GM12878 (cell line): Measurements from ENCODE around the gene TNRC6C. TPM values are rescaled to one million over a fixed set of nuclear protein-coding genes. Genes with fewer than 3 reads are reported as not detected.

ENCODE experiments used
- ATAC-seq: fragments of 200-7000 bp; cut with Tn5 transposase; 3 replicates; pipeline ENCODE4 v1.9.1; 2020; ENCODE audit warnings: mild to moderate bottlenecking, moderate library complexity
- BruUV-seq: library from RNA; stranded (reverse); fragments of 400-500 nt; replicated peaks from 2 replicates; lab custom pipeline; 2021; lab: Mats Ljungman, UMichigan
- CTCF ChIA-PET: fragments of 300-600 bp; sonication (Branson Sonifier 250); formaldehyde crosslinking; extraction: SDS; loops from one replicate; lab custom pipeline; 2021; ENCODE audit warnings: inconsistent platforms; lab: Yijun Ruan, JAX
- POLR2A ChIA-PET: fragments of 350-600 bp; formaldehyde crosslinking; extraction: SDS; loops from one replicate; lab custom pipeline; 2021; ENCODE audit warnings: inconsistent platforms; lab: Charles Lee
- RAD21 ChIA-PET: fragments of 300-600 bp; sonication (Branson Sonifier 250); formaldehyde crosslinking; loops from one replicate; lab custom pipeline; 2023; ENCODE audit warnings: antibody characterized with exemption; ENCODE audit not compliant: unreplicated experiment; lab: Charles Lee
- SMC1A ChIA-PET: fragments of 300-600 bp; sonication (Branson Sonifier 250); formaldehyde crosslinking; loops from one replicate; lab custom pipeline; 2023; ENCODE audit not compliant: unreplicated experiment, uncharacterized antibody; lab: Charles Lee
- DNase-seq: peaks from one replicate; pipeline ENCODE4 v3.0.0-alpha.2; 2011; ENCODE audit warnings: low read depth, low spot score
- FAIRE-seq: peaks from 3 replicates; lab custom pipeline; 2011; peaks lifted over from hg19 to GRCh38; lab: Jason Lieb, UNC
- H2AFZ ChIP-seq: 2 replicates; pipeline ENCODE4 v1.6.0; 2011; ENCODE audit warnings: low read depth, low read length, control low read depth; ENCODE audit not compliant: control insufficient read depth
- H3K27ac ChIP-seq: 2 replicates; pipeline ENCODE4 v1.5.1; 2011; ENCODE audit warnings: control low read depth; ENCODE audit not compliant: control insufficient read depth, insufficient read depth
- H3K27me3 ChIP-seq, 2 experiments: replicated peaks in 1 of 2; 2 replicates each; pipeline versions ENCODE4 v1.6.0 to v1.6.1; 2011; ENCODE audit warnings: low read length in 1 of 2; ENCODE audit not compliant: control insufficient read depth in 2 of 2, insufficient read depth in 2 of 2
- H3K36me3 ChIP-seq, 2 experiments: 2 replicates each; pipeline ENCODE4 v1.5.1; 2011; ENCODE audit warnings: low read length in 1 of 2; ENCODE audit not compliant: control insufficient read depth in 2 of 2, insufficient read depth in 2 of 2
- H3K4me1 ChIP-seq: 2 replicates; pipeline ENCODE4 v1.6.1; 2011; ENCODE audit warnings: mild to moderate bottlenecking, low read length, moderate library complexity, mixed read lengths; ENCODE audit not compliant: control insufficient read depth, insufficient read depth
- H3K4me2 ChIP-seq: 2 replicates; pipeline ENCODE4 v1.6.0; 2011; ENCODE audit warnings: control low read depth; ENCODE audit not compliant: control insufficient read depth, insufficient read depth
- H3K4me3 ChIP-seq: fragments of 200-600 bp; sonication (generic); 2 replicates; pipeline ENCODE4 v1.5.1; 2016
- H3K79me2 ChIP-seq: 2 replicates; pipeline ENCODE4 v1.6.0; 2011; ENCODE audit warnings: low read length; ENCODE audit not compliant: control insufficient read depth, insufficient read depth
- H3K9ac ChIP-seq: 2 replicates; pipeline ENCODE4 v1.8.0; 2011; ENCODE audit warnings: low read length, control low read depth, mixed read lengths; ENCODE audit not compliant: control insufficient read depth, insufficient read depth
- H3K9me3 ChIP-seq: replicated peaks from 3 replicates; pipeline ENCODE4 v1.5.1; 2011; ENCODE audit warnings: mild to moderate bottlenecking, low read length; ENCODE audit not compliant: control insufficient read depth, insufficient read depth
- H4K20me1 ChIP-seq: 2 replicates; pipeline ENCODE4 v1.6.0; 2011; ENCODE audit not compliant: control insufficient read depth, insufficient read depth
- CEBPB ChIP-seq, 2 experiments: fragments of 150-350 bp in 1 of 2; IDR thresholded peaks; 2 replicates each; pipeline ENCODE4 v1.6.1; 2012 to 2014; ENCODE audit warnings: low read depth in 2 of 2, low read length in 2 of 2, borderline replicate concordance in 1 of 2, inconsistent platforms in 1 of 2
- CREM ChIP-seq: IDR thresholded peaks from 2 replicates; pipeline ENCODE4 v1.6.1; 2014; ENCODE audit warnings: antibody characterized with exemption, low read depth
- FOXK2 ChIP-seq: fragments of 450-650 bp; IDR thresholded peaks from 2 replicates; pipeline ENCODE4 v1.6.1; 2017; ENCODE audit warnings: mild to moderate bottlenecking, moderate library complexity
- HCFC1 ChIP-seq: fragments of 150-350 bp; IDR thresholded peaks from 2 replicates; pipeline ENCODE4 v1.6.1; 2014; ENCODE audit warnings: low read length
- MEF2B ChIP-seq: fragments of 450-650 bp; IDR thresholded peaks from 2 replicates; pipeline ENCODE4 v1.6.1; 2018; ENCODE audit warnings: mild to moderate bottlenecking, moderate library complexity; ENCODE audit not compliant: partially characterized antibody, poor library complexity, severe bottlenecking
- NFYA ChIP-seq: IDR thresholded peaks from 2 replicates; pipeline ENCODE4 v1.6.1; 2011; ENCODE audit warnings: low read depth, mild to moderate bottlenecking, low read length, improper control_type of control experiment, borderline replicate concordance
- NRF1 ChIP-seq: conservative IDR thresholded peaks from 2 replicates; pipeline ENCODE4 v1.6.1; 2011; ENCODE audit warnings: mild to moderate bottlenecking, low read depth, low read length, improper control_type of control experiment
- SMC3 ChIP-seq: IDR thresholded peaks from 2 replicates; pipeline ENCODE4 v1.6.1; 2011; ENCODE audit warnings: low read length, improper control_type of control experiment, borderline replicate concordance
- SREBF2 ChIP-seq: IDR thresholded peaks from 2 replicates; pipeline ENCODE4 v1.6.1; 2012; ENCODE audit warnings: mild to moderate bottlenecking, low read length
- STAT1 ChIP-seq: fragments of 450-650 bp; conservative IDR thresholded peaks from 2 replicates; pipeline ENCODE4 v1.6.1; 2014; ENCODE audit warnings: antibody characterized with exemption, mild to moderate bottlenecking
- TCF7 ChIP-seq: IDR thresholded peaks from 2 replicates; pipeline ENCODE4 v1.6.1; 2014; ENCODE audit warnings: antibody characterized with exemption, borderline replicate concordance
- ZBED1 ChIP-seq: IDR thresholded peaks from 2 replicates; pipeline ENCODE4 v1.6.1; 2016; ENCODE audit warnings: borderline replicate concordance
- WGBS: methylation state at CpG from one replicate; pipeline ENCODE4 v1.1.6; 2016; ENCODE audit warnings: low lambda C conversion rate; ENCODE audit not compliant: insufficient replicate concordance, insufficient coverage; ENCODE audit errors: missing lambda C conversion rate; 5-methylcytosine and 5-hydroxymethylcytosine counted together
- in situ Hi-C: fragments of 300-500 bp; cut with MboI; formaldehyde crosslinking; loops from 9 replicates; pipeline ENCODE4 v1.14.3; 2018; ENCODE audit warnings: mixed read lengths
- intact Hi-C: fragments of 100-400 bp; cut with micrococcal nuclease; formaldehyde crosslinking; loops from one replicate; pipeline ENCODE4 v1.14.2; 2022; ENCODE audit not compliant: unreplicated experiment
- polyA plus RNA-seq, 11 experiments: library from polyadenylated mRNA; depleted of rRNA in 4 of 11; unstranded in 6 of 11; stranded (reverse) in 5 of 11; fragments of >200 nt; fragmentation: Nextera tagmentation in 4 of 11; fragmentation: Illumina TruSeq in 1 of 11; extraction: Ambion mirVana in 4 of 11; extraction: Trizol in 1 of 11; gene quantifications; 1 replicate in 1 of 11; 2 replicates in 10 of 11; pipeline versions ENCODE4 v1.2.1 to v1.2.3, GENCODE V29; 2011 to 2016; ENCODE audit warnings: inconsistent platforms in 2 of 11, missing spikeins in 2 of 11, low read depth in 1 of 11
- total RNA-seq, 4 experiments: library from RNA; depleted of rRNA in 3 of 4; stranded (reverse); fragments of >200 nt in 3 of 4; fragmentation: Illumina TruSeq in 1 of 4; extraction: Trizol in 1 of 4; gene quantifications; 2 replicates each; pipeline versions ENCODE4 v1.2.1 to v1.2.3, GENCODE V29; 2013 to 2021
- TF ChIP-seq, protein P1 (sequence below): IDR thresholded peaks from 2 replicates; pipeline ENCODE4 v1.6.1; 2012; ENCODE audit warnings: low read depth, low read length, improper control_type of control experiment
- TF ChIP-seq, protein P2 (sequence below): fragments of 450-650 bp; formaldehyde crosslinking; IDR thresholded peaks from 2 replicates; pipeline ENCODE4 v1.4.0; 2022; ENCODE audit warnings: mild to moderate bottlenecking, moderate library complexity
- TF ChIP-seq, protein P3 (sequence below): IDR thresholded peaks from 2 replicates; pipeline ENCODE4 v1.6.1; 2011; ENCODE audit warnings: borderline replicate concordance, low read depth, mild to moderate bottlenecking, moderate library complexity, low read length; ENCODE audit not compliant: insufficient read depth, poor library complexity, severe bottlenecking
- TF ChIP-seq, protein P4 (sequence below): IDR thresholded peaks from 2 replicates; pipeline ENCODE4 v1.6.1; 2011; ENCODE audit warnings: borderline replicate concordance, low read depth, mild to moderate bottlenecking, moderate library complexity, mixed read lengths, low read length; ENCODE audit not compliant: insufficient read depth; ENCODE audit errors: extremely low read length

TNRC6C gene
- total and polyA plus RNA-seq, 10 of the 15 experiments (the other 5 are each of a cell fraction or from before 2014, with no cell fraction given): 0.40 to 6.1 (median 0.96) TPM

DNA sequence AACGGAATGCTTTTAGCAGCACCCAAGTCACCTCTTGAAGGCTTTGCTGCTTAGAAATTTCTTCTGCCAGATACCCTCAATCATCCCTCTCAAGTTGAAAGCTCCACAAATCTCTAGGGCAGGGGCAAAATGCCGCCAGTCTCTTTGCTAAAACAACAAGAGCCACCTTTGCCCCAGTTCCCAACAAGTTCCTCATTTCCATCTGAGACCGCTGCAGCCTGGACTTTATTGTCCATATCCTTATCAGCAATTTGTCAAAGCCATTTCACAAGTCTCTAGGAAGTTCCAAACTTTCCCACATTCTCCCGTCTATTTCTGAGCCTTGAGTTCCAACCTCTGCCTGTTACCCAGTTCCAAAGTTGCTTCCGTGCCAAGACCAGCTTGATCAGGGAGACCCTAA, 142.6 kb downstream of the TNRC6C start:
- no peaks in the 10 kb centered on the region; the same call in 2 of the 3 replicates for H3K9me3 ChIP-seq
- no TSS peak for BruUV-seq
- no peak overlapping the region for H3K27ac ChIP-seq
- no peaks in the 10 kb centered on the region for H3K4me1 ChIP-seq
- FAIRE-seq: no peak
- in situ Hi-C loops: no loop called here
- ATAC-seq: no peak
- no peak for DNase-seq
- ChIA-PET CTCF (no interaction called here), POLR2A (no interaction called here), SMC1A (no interaction called here), RAD21 (interaction anchor here (1.5 kb wide), 1 partner anchor 150 kb away, joined by 3 read pairs; no protein-coding TSS in a partner anchor)
- intact Hi-C loops: no loop called here
- H3K4me2 ChIP-seq: no peak overlapping the region
- peaks cover 0 to 5% of the 10 kb centered on the region in 2 experiments; a peak in 2 of 4 replicates for H3K36me3 ChIP-seq
- WGBS: 85% methylated on average over 5 of the region's 5 CpGs
- no peak overlapping the region for H3K4me3 ChIP-seq
- no peaks in the 10 kb centered on the region for H4K20me1 ChIP-seq
- no peaks in the 10 kb centered on the region for H3K27me3 ChIP-seq
- H3K9ac ChIP-seq: no peak overlapping the region
- no peaks in the 10 kb centered on the region for H3K79me2 ChIP-seq
- H2AFZ ChIP-seq: no peak overlapping the region
- TF ChIP-seq NFYA (no peak), CEBPB (IDR thresholded peaks at IDR 0.05; ENCODE audit: borderline replicate concordance in 1 of 2, low read depth in 2 of 2, low read length in 2 of 2) (no peak), TCF7 (no peak), STAT1 (no peak), HCFC1 (no peak), SMC3 (no peak), NRF1 (no peak), ZBED1 (no peak), CREM (no peak), FOXK2 (no peak), MEF2B (no peak), SREBF2 (no peak)
- TF ChIP-seq, protein P1, sequence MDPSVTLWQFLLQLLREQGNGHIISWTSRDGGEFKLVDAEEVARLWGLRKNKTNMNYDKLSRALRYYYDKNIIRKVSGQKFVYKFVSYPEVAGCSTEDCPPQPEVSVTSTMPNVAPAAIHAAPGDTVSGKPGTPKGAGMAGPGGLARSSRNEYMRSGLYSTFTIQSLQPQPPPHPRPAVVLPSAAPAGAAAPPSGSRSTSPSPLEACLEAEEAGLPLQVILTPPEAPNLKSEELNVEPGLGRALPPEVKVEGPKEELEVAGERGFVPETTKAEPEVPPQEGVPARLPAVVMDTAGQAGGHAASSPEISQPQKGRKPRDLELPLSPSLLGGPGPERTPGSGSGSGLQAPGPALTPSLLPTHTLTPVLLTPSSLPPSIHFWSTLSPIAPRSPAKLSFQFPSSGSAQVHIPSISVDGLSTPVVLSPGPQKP: no peak
- TF ChIP-seq, protein P2, sequence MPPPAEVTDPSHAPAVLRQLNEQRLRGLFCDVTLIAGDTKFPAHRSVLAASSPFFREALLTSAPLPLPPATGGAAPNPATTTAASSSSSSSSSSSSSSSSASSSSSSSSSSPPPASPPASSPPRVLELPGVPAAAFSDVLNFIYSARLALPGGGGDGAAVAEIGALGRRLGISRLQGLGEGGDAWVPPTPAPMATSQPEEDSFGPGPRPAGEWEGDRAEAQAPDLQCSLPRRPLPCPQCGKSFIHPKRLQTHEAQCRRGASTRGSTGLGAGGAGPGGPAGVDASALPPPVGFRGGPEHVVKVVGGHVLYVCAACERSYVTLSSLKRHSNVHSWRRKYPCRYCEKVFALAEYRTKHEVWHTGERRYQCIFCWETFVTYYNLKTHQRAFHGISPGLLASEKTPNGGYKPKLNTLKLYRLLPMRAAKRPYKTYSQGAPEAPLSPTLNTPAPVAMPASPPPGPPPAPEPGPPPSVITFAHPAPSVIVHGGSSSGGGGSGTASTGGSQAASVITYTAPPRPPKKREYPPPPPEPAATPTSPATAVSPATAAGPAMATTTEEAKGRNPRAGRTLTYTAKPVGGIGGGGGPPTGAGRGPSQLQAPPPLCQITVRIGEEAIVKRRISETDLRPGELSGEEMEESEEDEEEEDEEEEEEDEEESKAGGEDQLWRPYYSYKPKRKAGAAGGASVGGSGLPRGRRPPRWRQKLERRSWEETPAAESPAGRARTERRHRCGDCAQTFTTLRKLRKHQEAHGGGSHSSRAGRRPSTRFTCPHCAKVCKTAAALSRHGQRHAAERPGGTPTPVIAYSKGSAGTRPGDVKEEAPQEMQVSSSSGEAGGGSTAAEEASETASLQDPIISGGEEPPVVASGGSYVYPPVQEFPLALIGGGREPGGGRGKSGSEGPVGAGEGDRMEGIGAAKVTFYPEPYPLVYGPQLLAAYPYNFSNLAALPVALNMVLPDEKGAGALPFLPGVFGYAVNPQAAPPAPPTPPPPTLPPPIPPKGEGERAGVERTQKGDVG (CRISPR knock-in tag): no peak
- TF ChIP-seq, protein P3, sequence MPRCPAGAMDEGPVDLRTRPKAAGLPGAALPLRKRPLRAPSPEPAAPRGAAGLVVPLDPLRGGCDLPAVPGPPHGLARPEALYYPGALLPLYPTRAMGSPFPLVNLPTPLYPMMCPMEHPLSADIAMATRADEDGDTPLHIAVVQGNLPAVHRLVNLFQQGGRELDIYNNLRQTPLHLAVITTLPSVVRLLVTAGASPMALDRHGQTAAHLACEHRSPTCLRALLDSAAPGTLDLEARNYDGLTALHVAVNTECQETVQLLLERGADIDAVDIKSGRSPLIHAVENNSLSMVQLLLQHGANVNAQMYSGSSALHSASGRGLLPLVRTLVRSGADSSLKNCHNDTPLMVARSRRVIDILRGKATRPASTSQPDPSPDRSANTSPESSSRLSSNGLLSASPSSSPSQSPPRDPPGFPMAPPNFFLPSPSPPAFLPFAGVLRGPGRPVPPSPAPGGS: no peak
- TF ChIP-seq, protein P4, sequence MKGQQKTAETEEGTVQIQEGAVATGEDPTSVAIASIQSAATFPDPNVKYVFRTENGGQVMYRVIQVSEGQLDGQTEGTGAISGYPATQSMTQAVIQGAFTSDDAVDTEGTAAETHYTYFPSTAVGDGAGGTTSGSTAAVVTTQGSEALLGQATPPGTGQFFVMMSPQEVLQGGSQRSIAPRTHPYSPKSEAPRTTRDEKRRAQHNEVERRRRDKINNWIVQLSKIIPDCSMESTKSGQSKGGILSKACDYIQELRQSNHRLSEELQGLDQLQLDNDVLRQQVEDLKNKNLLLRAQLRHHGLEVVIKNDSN: no peak
